DMS79 (cell line): ENCODE data around the gene SLC25A24.
"Not testable (repeated sequence)": the region's sequence is repeated elsewhere in the genome, so short reads cannot be mapped to it uniquely, and the experiment has no call there.

Source experiments
- DNase-seq: peaks from one replicate; lab custom pipeline; 2025; lab: John Stamatoyannopoulos, UW

The SLC25A24 gene

DNA sequence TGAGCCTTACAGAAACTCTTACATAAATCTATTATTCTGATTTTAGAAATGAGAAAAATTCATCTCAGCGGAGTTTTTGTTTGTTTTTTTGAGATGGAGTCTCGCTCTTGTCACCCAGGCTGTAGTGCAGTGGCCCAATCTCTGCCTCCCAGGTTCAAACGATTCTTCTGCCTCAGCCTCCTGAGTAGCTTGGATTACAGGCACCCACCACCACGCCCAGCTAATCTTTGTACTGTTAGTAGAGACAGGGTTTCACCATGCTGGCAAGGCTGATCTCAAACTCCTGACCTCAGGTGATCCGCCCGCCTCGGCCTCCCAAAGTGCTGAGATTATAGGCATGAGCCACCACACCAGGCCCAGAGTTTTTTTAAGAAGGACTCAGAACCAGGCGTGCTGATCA is 60.6 kb downstream of the SLC25A24 start:
- not testable (repeated sequence) for DNase-seq

DNA sequence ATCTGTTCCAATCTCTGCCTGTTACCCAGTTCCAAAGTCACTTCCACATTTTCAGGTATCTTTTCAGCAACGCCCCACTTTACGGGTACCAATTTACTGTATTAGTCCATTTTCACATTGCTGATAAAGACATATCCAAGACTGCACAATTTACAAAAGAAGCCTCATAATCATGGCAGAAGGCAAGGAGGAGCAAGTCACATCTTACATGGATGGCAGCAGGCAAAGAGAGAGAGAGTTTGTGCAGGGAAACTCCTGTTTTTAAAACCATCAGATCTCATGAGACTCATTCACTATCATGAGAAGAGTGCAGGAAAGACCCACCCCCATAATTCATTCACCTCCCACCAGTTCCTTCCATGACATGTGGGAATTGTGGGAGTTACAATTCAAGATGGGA is 67.0 kb downstream of the SLC25A24 start:
- DNase-seq = not testable (repeated sequence)

- not testable (repeated sequence) for DNase-seq
Observed at GRCh38 chr1:108132367-108132766, 67.8 kb downstream of the SLC25A24 start.

GRCh38 chr1:108131281-108131680 is 68.9 kb downstream of the SLC25A24 start:
- not testable (repeated sequence) for DNase-seq

- DNase-seq = no peak
Observed at GRCh38 chr1:108130794-108131193, 69.3 kb downstream of the SLC25A24 start.

DNA sequence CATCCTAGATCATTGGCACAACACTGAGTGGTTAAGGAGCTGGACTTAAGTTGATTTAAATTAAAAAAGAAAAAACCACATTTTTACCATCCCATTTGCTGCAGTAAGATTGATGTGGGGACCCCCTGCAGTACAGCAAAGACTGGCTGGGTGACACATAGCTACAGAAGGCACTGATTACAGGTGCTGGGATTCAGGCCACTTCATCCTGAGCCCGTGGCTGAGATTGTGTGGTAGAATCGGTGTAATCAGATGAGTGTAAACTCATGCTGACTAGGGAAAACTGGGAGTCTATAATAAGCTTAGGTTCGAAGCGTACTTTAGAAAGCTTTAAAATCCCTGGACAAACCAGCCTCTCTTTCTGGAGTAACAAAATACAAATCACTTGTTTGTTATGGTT is 70.1 kb downstream of the SLC25A24 start:
- DNase-seq = no peak

DNA sequence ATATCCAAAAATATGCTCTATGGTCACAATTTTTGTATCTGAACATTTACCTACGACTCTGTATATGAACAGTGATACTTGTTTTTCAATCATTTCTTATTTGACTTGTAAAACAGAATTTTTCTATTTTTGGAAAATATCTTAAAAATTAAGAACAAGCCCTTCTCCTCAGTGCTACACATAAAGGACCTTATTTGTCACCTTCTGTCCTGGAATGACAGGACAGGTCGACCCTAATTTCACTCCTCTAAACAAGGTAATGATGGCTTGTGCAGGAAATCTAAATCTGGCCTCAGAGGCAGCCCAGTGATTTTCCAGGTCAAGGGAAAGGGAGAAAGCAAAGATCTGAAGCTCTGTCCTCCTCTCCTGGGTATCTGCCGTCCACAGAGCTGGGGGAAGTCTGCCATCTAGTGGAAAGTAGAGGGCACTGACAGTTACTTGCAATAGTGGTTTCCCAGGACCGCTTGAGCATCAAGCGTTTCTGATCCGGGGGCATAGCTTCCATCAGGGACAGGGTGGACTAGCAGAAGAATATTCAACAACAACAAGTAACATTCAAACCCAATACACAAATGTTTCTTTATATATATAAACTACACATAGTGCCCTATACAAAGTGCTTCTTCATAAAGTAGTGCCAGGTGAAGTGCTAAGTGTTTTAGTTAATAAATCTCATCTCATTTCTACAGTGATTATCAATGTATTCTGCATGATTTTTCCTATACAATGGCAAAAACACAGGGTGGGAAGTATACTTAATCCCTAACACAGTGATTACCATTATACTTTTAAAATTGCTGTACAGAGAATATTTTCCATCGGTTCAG is 74.6 kb downstream of the SLC25A24 start:
- peak; percentile 75 for DNase-seq

DNA sequence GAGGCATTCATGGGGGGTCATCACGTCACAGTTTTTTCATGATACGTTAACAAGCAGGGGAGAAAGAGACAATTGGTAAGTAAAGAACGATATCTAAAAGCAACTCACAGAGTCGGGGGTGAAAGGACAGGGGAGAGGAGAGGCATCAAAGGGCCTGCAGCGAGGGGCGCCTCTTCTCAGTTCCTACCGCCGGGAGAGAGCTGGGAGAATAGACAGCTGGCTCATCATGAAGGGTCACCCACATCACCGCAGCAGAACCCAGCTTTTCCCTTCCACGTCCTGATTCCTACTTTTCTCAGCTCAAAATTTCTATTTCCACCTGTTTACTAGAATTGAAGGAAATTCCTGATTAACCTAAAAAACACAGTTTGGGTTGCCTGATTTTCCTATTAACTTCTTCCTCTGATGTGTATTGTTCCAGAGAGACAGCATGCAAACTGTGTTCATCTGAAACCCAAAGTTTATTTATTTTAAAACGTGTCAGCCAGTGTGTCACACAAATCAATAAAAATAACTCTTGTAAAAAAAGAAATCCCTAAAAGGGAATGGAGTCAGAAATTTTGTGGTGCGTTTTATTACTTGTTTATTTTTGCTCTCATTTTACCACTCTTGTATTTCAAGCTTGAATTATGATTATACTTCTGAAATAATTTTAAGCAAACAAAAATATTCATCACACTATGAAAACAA is 75.4 kb downstream of the SLC25A24 start:
- no peak for DNase-seq

GRCh38 chr1:108124023-108124422 is 76.1 kb downstream of the SLC25A24 start:
- no peak for DNase-seq

GRCh38 chr1:108121358-108122143 is 78.6 kb downstream of the SLC25A24 start:
- DNase-seq = no peak

GRCh38 chr1:108120163-108120562 is 80.0 kb downstream of the SLC25A24 start:
- DNase-seq = peak; percentile 34

DNA sequence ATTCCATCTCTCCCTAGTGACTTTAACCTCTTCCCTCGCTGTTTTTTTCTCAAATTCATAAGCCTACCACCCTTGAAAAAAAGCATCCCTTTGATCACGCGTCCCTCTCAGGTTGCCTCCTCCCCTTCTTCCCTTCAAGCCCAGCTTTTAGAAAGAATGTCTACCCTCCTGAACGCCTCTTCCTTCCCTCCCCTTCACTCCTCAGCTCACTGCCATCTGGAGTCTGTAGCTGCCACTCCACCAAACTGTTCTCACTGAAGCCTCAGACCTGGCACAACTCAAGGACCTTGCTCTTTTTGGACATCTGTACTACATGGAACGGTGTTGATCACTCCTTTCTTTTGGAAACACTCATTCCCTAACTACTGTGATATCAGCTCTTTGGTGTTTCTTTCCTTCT is 80.6 kb downstream of the SLC25A24 start:
- DNase-seq = no peak

GRCh38 chr1:108117945-108118902 is 81.9 kb downstream of the SLC25A24 start:
- no peak for DNase-seq

- no peak for DNase-seq
Observed at GRCh38 chr1:108117237-108117636, 82.9 kb downstream of the SLC25A24 start.

GRCh38 chr1:108114033-108114599 is 86.0 kb downstream of the SLC25A24 start:
- DNase-seq = no peak

DNA sequence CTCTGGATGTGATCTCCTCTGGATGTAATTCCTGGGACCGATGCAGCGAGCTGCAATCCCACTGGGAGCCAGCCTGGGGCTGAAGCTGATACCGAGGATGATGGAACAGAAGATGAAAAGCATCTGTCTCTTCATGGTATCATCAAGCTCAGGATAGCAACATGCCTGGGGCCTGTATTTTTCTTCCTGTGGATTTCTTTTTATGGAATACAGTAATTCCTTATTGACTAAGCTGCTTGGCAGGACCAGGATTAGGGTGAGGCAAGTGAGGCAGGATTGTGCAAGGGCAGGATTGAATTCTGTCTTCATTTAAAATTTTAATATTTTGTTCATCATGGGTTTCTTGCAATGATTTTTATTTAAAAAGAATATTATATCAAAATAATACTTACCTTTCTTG is 86.6 kb downstream of the SLC25A24 start:
- no peak for DNase-seq

DNA sequence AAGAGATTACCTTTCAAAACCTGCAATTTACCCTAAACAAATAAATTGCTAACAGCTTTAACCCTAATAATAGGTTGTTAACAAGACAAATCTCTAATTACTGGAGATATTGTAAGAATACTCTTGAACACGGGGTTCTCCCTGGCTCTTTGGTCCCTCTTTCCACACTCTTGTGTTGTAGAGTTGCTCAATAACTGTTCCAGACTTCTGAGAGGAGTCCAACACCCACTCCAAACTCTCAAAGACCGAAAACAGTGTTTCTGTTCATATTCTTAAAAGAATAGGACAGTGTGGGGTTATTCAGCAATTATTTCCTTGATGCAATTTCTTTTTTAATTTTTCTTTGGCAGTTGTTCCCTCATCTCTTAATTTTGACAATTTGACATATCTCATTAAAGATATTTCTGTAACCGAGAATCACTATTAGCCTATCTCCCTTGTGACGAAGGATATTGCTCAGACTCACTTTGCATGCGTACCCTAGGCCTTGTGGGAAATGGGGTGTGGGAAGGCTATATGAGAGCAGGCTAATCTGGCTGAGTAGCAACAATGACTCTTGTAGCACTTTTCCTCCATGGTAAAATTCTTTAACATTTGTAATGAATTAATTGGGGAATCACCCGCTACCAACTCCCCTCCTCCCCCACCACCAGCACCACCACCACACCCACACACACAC is 90.7 kb downstream of the SLC25A24 start:
- no peak for DNase-seq

DNA sequence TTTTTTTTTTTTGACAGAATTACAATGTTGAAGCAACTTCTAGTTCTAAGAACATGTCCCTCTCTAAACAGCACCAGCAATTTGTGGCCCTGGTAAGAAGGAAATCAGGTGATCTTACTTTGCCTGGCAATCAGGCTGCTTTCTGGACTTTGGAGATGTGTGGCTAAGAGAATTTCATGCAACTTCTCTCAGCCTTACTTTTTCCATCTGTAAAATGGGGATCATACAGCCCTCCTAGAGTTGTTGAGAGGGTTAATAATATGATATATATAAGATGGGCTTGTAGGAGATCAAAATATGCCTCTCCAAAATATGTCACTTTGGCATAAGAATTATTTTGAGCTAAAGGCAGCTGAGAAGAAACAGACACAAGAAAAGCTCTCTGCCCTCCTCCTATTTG is 92.0 kb downstream of the SLC25A24 start:
- DNase-seq = no peak

GRCh38 chr1:108107658-108108057 is 92.5 kb downstream of the SLC25A24 start:
- no peak for DNase-seq

DNA sequence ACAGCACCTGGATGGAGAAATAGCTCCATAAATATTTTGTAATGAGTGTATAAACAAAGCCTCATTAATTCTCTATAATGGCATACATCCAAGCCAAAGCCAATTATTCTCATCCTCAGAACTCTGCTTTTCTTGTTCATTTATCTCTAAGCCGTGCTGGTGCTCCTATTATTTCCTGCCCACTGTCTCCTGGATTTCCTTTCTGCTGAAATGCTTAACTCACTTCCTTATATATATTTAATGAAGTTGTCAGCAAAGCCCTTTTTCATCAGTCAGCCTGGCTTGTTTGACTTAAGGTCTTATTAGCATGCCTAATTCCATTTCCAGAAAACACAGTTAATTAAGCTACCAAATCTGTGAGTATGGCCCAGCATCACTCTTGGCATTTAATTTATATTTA is 93.4 kb downstream of the SLC25A24 start:
- DNase-seq = no peak

GRCh38 chr1:108100148-108100547 is 100.0 kb downstream of the SLC25A24 start:
- DNase-seq = peak; percentile 3
